Colonic mucosa (tissue), 4 donors: Measurements from ENCODE around the gene POFUT2. TPM values are rescaled to one million over a fixed set of nuclear protein-coding genes. Genes with fewer than 3 reads are reported as not detected.

Experiments
- DNase-seq: peaks from one replicate; pipeline ENCODE4 v3.0.0-alpha.2; 2020
- H3K27ac ChIP-seq: fragments of 200-600 bp; one replicate; pipeline ENCODE4 v1.8.0; 2021
- H3K27me3 ChIP-seq: fragments of 200-600 bp; one replicate; pipeline ENCODE4 v1.8.0; 2021
- H3K36me3 ChIP-seq: fragments of 200-600 bp; one replicate; pipeline ENCODE4 v1.8.0; 2021
- H3K4me1 ChIP-seq: fragments of 200-600 bp; one replicate; pipeline ENCODE4 v1.8.0; 2021; ENCODE audit warnings: mild to moderate bottlenecking
- H3K4me3 ChIP-seq: fragments of 200-600 bp; one replicate; pipeline ENCODE4 v1.8.0; 2021
- H3K9ac ChIP-seq, 2 donors: one replicate each; pipeline ENCODE4 v1.7.0; 2013; ENCODE audit warnings: control low read depth in 2 of 2, low read depth in 2 of 2, low read length in 2 of 2
- H3K9me3 ChIP-seq: fragments of 200-600 bp; one replicate; pipeline ENCODE4 v1.8.0; 2021
- CTCF ChIP-seq: fragments of 200-600 bp; IDR thresholded peaks from one replicate; pipeline ENCODE4 v1.8.0; 2022; ENCODE audit warnings: antibody characterized with exemption, mild to moderate bottlenecking
- intact Hi-C: fragments of 100-400 bp; cut with DNase I; formaldehyde crosslinking; loops from one replicate; pipeline ENCODE4 v1.14.1; 2022
- total RNA-seq, 2 donors: library from RNA; stranded (reverse); fragmentation: NEBNext Ultra II Directional in 1 of 2; extraction: Animal tissue kit (Norgen Biotek cat#: 25700) in 1 of 2; gene quantifications; one replicate each; pipeline ENCODE4 v1.2.1, GENCODE V29; 2021
- donor health status: healthy.
- donor health status: DM: no; HTN: no; CAD: no.
- donor health status: DM: no; HTN: no; CAD: no.

POFUT2 gene
- total RNA-seq, 2 donors from 2014 or later: 23.8 to 31.6 TPM

- Histone ChIP-seq H3K9ac (no peak overlapping the region), H3K27ac (no peak overlapping the region), H3K4me3 (no peak overlapping the region), H3K36me3 (no peaks in the 10 kb centered on the region), H3K9me3 (no peaks in the 10 kb centered on the region), H3K4me1 (no peaks in the 10 kb centered on the region), H3K27me3 (no peaks in the 10 kb centered on the region)
- TF ChIP-seq CTCF: no peak
- no peak for DNase-seq
- intact Hi-C loops: no loop called here
Observed at GRCh38 chr21:45246386-45247320, 41.0 kb downstream of the POFUT2 start.

- Histone ChIP-seq H3K9ac (no peak overlapping the region), H3K4me3 (no peak overlapping the region), H3K4me1 (no peaks in the 10 kb centered on the region), H3K27ac (no peak overlapping the region), H3K27me3 (no peaks in the 10 kb centered on the region), H3K9me3 (no peaks in the 10 kb centered on the region), H3K36me3 (no peaks in the 10 kb centered on the region)
- TF ChIP-seq CTCF: no peak
- DNase-seq: no peak
- intact Hi-C loops: no loop called here
Observed at GRCh38 chr21:45244799-45245340, 42.8 kb downstream of the POFUT2 start.

- no peaks in the 10 kb centered on the region for H3K36me3 ChIP-seq
- no peak overlapping the region for H3K9ac ChIP-seq
- intact Hi-C loops: no loop called here
- no peaks in the 10 kb centered on the region for H3K9me3 ChIP-seq
- H3K27me3 ChIP-seq: no peaks in the 10 kb centered on the region
- TF ChIP-seq CTCF: no peak
- H3K4me3 ChIP-seq: no peak overlapping the region
- H3K4me1 ChIP-seq: no peaks in the 10 kb centered on the region
- no peak for DNase-seq
- H3K27ac ChIP-seq: no peak overlapping the region
Observed at GRCh38 chr21:45243603-45244002, 44.1 kb downstream of the POFUT2 start.

- TF ChIP-seq CTCF: no peak
- intact Hi-C loops: no loop called here
- Histone ChIP-seq H3K9me3 (no peaks in the 10 kb centered on the region), H3K36me3 (no peaks in the 10 kb centered on the region), H3K4me1 (no peaks in the 10 kb centered on the region), H3K4me3 (no peak overlapping the region), H3K27me3 (peaks cover 5% of the 10 kb centered on the region), H3K9ac (no peak overlapping the region), H3K27ac (no peak overlapping the region)
- DNase-seq: no peak
Observed at GRCh38 chr21:45241357-45241756, 46.3 kb downstream of the POFUT2 start.

- no peak overlapping the region for H3K27ac ChIP-seq
- H3K36me3 ChIP-seq: no peaks in the 10 kb centered on the region
- H3K27me3 ChIP-seq: peaks cover 5% of the 10 kb centered on the region
- no peaks in the 10 kb centered on the region for H3K9me3 ChIP-seq
- no peaks in the 10 kb centered on the region for H3K4me1 ChIP-seq
- intact Hi-C loops: no loop called here
- no peak for DNase-seq
- no peak overlapping the region for H3K9ac ChIP-seq
- TF ChIP-seq CTCF: no peak
- H3K4me3 ChIP-seq: no peak overlapping the region
Observed at GRCh38 chr21:45237401-45237800, 50.3 kb downstream of the POFUT2 start.
